ENCODE data around the gene GGT6.

Gene GGT6

GRCh38 chr17:4549781-4550533 lies 10.4 kb downstream of the GGT6 start:
- no peak for DNase-seq

GRCh38 chr17:4548721-4549531 lies 11.5 kb downstream of the GGT6 start:
- peak; percentile 12 for DNase-seq

- no peak for DNase-seq
Observed at GRCh38 chr17:4548061-4548461, 12.3 kb downstream of the GGT6 start.

- no peak for DNase-seq
Observed at GRCh38 chr17:4547118-4547906, 13.1 kb downstream of the GGT6 start.

- no peak for DNase-seq
Observed at GRCh38 chr17:4545217-4545951, 15.0 kb downstream of the GGT6 start.

GRCh38 chr17:4544951-4545216 lies 15.5 kb downstream of the GGT6 start:
- DNase-seq = no peak

- DNase-seq = no peak
Observed at GRCh38 chr17:4544135-4544950, 16.0 kb downstream of the GGT6 start.

- no peak for DNase-seq
Observed at GRCh38 chr17:4543557-4544026, 16.8 kb downstream of the GGT6 start.

- DNase-seq = no peak
Observed at GRCh38 chr17:4542726-4543191, 17.6 kb downstream of the GGT6 start.

GRCh38 chr17:4542003-4542725 lies 18.2 kb downstream of the GGT6 start:
- no peak for DNase-seq

- DNase-seq = no peak
Observed at GRCh38 chr17:4541328-4542002, 18.9 kb downstream of the GGT6 start.

- no peak for DNase-seq
Observed at GRCh38 chr17:4540687-4541327, 19.6 kb downstream of the GGT6 start.

- DNase-seq = no peak
Observed at GRCh38 chr17:4540224-4540651, 20.1 kb downstream of the GGT6 start.

- DNase-seq = no peak
Observed at GRCh38 chr17:4539576-4540223, 20.7 kb downstream of the GGT6 start.

- DNase-seq = no peak
Observed at GRCh38 chr17:4539025-4539424, 21.4 kb downstream of the GGT6 start.

- DNase-seq = no peak
Observed at GRCh38 chr17:4538236-4539002, 22.0 kb downstream of the GGT6 start.

- DNase-seq = no peak
Observed at GRCh38 chr17:4537451-4538235, 22.7 kb downstream of the GGT6 start.
